Measurements from ENCODE around the gene EFCAB8.
"Not testable (repeated sequence)": the region's sequence is repeated elsewhere in the genome, so short reads cannot be mapped to it uniquely, and the experiment has no call there.

EFCAB8 gene

GRCh38 chr20:32912688-32913087 is 54.0 kb downstream of the EFCAB8 start:
- DNase-seq (ENCODE audit: low read depth) = no peak

GRCh38 chr20:32914031-32914430 is 55.3 kb downstream of the EFCAB8 start:
- DNase-seq (ENCODE audit: low read depth) = no peak

GRCh38 chr20:32917191-32917950 is 58.6 kb downstream of the EFCAB8 start:
- DNase-seq (ENCODE audit: low read depth) = no peak

GRCh38 chr20:32918296-32918695 is 59.6 kb downstream of the EFCAB8 start:
- DNase-seq (ENCODE audit: low read depth) = no peak

GRCh38 chr20:32918751-32919150 is 60.0 kb downstream of the EFCAB8 start:
- no peak for DNase-seq (ENCODE audit: low read depth)

GRCh38 chr20:32920066-32920465 is 61.3 kb downstream of the EFCAB8 start:
- DNase-seq (ENCODE audit: low read depth) = no peak

- no peak for DNase-seq (ENCODE audit: low read depth)
Measured at GRCh38 chr20:32920530-32921298, 62.0 kb downstream of the EFCAB8 start.

GRCh38 chr20:32922466-32922865 is 63.7 kb downstream of the EFCAB8 start:
- DNase-seq (ENCODE audit: low read depth) = no peak

GRCh38 chr20:32924781-32925180 is 66.1 kb downstream of the EFCAB8 start:
- DNase-seq (ENCODE audit: low read depth) = no peak

GRCh38 chr20:32925481-32926196 is 66.9 kb downstream of the EFCAB8 start:
- DNase-seq (ENCODE audit: low read depth) = no peak

- DNase-seq (ENCODE audit: low read depth) = no peak
Measured at GRCh38 chr20:32929162-32929561, 70.4 kb downstream of the EFCAB8 start.

GRCh38 chr20:32930181-32930580 is 71.5 kb downstream of the EFCAB8 start:
- DNase-seq (ENCODE audit: low read depth) = no peak

GRCh38 chr20:32930701-32931100 is 72.0 kb downstream of the EFCAB8 start:
- DNase-seq (ENCODE audit: low read depth) = no peak

GRCh38 chr20:32934580-32934979 is 75.9 kb downstream of the EFCAB8 start:
- no peak for DNase-seq (ENCODE audit: low read depth)

GRCh38 chr20:32941155-32941885 is 82.6 kb downstream of the EFCAB8 start:
- DNase-seq (ENCODE audit: low read depth) = no peak

GRCh38 chr20:32943490-32944052 is 84.8 kb downstream of the EFCAB8 start:
- DNase-seq (ENCODE audit: low read depth) = no peak

GRCh38 chr20:32945710-32946221 is 87.0 kb downstream of the EFCAB8 start:
- no peak for DNase-seq (ENCODE audit: low read depth)

- no peak for DNase-seq (ENCODE audit: low read depth)
Measured at GRCh38 chr20:32946629-32947028, 87.9 kb downstream of the EFCAB8 start.

- DNase-seq (ENCODE audit: low read depth) = not testable (repeated sequence)
Measured at GRCh38 chr20:32950539-32950938, 91.8 kb downstream of the EFCAB8 start.

- DNase-seq (ENCODE audit: low read depth) = no peak
Measured at GRCh38 chr20:32957459-32957858, 98.7 kb downstream of the EFCAB8 start.

GRCh38 chr20:32958574-32958973 is 99.9 kb downstream of the EFCAB8 start:
- no peak for DNase-seq (ENCODE audit: low read depth)

All from CMK (cell line).